ENCODE data around the gene ALDH16A1. TPM values are rescaled to one million over a fixed set of nuclear protein-coding genes. Genes with fewer than 3 reads are reported as not detected.

ALDH16A1 gene
- total and polyA plus RNA-seq, 2 of the 8 experiments (the other 6 are each of a cell fraction or from before 2014, with no cell fraction given) = 30.5 to 34.3 TPM

- peak overlapping the region; percentile 53 for H3K27ac ChIP-seq (ENCODE audit: low read depth, low read length)
- FAIRE-seq = peak; percentile 94
- POLR2A ChIA-PET (ENCODE audit: partially characterized antibody) = interaction anchor here (0.9 to 4.1 kb wide), 7 partner anchors 9 to 181 kb away, joined by 3 to 13 read pairs (median 3); partner anchors contain the start of genes ALDH16A1 and PIH1D1
- TF ChIP-seq SUZ12 (IDR thresholded peaks at IDR 0.05; ENCODE audit: low read length) (no peak), NRF1 (IDR thresholded peaks at IDR 0.05; ENCODE audit: low read depth, low read length) (no peak), TEAD4 (IDR thresholded peaks at IDR 0.05; ENCODE audit: low read depth, low read length) (peak; percentile 7; the same call in 1 of the 2 replicates), BACH1 (IDR thresholded peaks at IDR 0.05; ENCODE audit: low read length) (no peak), SP1 (IDR thresholded peaks at IDR 0.05; ENCODE audit: low read depth, low read length) (0 out of 2 replicates have a peak, but pooled peaks have one; percentile 46), SIX5 (IDR thresholded peaks at IDR 0.05; ENCODE audit: low read depth, low read length) (peak; percentile 96), BRCA1 (IDR thresholded peaks at IDR 0.05; ENCODE audit: low read depth, low read length) (no peak), CREB1 (IDR thresholded peaks at IDR 0.05) (peak; percentile 73), SRF (IDR thresholded peaks at IDR 0.05; ENCODE audit: low read depth, low read length) (no peak), PHF8 (conservative IDR thresholded peaks at IDR 0.05; ENCODE audit: low read depth, low read length) (peak; percentile 31; the same call in 1 of the 2 replicates), ATF2 (IDR thresholded peaks at IDR 0.05; ENCODE audit: low read length) (no peak)
These were observed 9.5 kb upstream of the ALDH16A1 start for GRCh38 chr19:49443366-49444099.

More at GRCh38 chr19:49443366-49444099, 9.5 kb upstream of the ALDH16A1 start:
- Histone ChIP-seq H3K9me3 (ENCODE audit: insufficient read depth in 2 of 2, low read depth in 1 of 2, low read length in 1 of 2) (no peaks in the 10 kb centered on the region), H3K4me1 (replicated peaks in 1 of 4; ENCODE audit: control insufficient read depth in 3 of 4, insufficient read depth in 4 of 4, low read length in 3 of 4) (peaks cover 0 to 14% (median 12%) of the 10 kb centered on the region in 4 experiments; a peak in 6 of 7 replicates), H3K4me2 (ENCODE audit: insufficient read depth in 1 of 2, low read depth in 2 of 2, low read length in 2 of 2) (peak overlapping the region; percentile 53 to 72), H2BK5ac (ENCODE audit: low read depth, low read length) (peak overlapping the region; percentile 88; the same call in 1 of the 2 replicates), H3K79me2 (ENCODE audit: control insufficient read depth in 1 of 2, insufficient read depth in 2 of 2, low read length in 2 of 2) (no peaks in the 10 kb centered on the region), H3K79me1 (ENCODE audit: low read depth, low read length) (no peaks in the 10 kb centered on the region; the same call in 1 of the 2 replicates), H2BK120ac (replicated peaks; ENCODE audit: low read depth, low read length) (no peak overlapping the region), H3K23me2 (ENCODE audit: low read depth, low read length) (peaks cover 18% of the 10 kb centered on the region; the same call in 1 of the 2 replicates), H3K36me3 (ENCODE audit: control insufficient read depth in 2 of 4, insufficient read depth in 4 of 4, low read length in 3 of 4) (peaks cover 5 to 9% (median 8%) of the 10 kb centered on the region in 4 experiments; a peak in 6 of 8 replicates), H3K23ac (ENCODE audit: insufficient read length) (no peak overlapping the region), H3K4ac (replicated peaks; ENCODE audit: insufficient read length, low read depth, low read length) (no peak overlapping the region), H4K91ac (replicated peaks; ENCODE audit: insufficient read length, low read length) (peak overlapping the region; percentile 76), H3K18ac (ENCODE audit: extremely low read depth, low read length) (peak overlapping the region; percentile 97), H3K27me3 (replicated peaks in 1 of 4; ENCODE audit: control insufficient read depth in 3 of 4, extremely low read depth in 1 of 4, insufficient read depth in 3 of 4, low read length in 3 of 4) (peaks cover 18 to 26% (median 25%) of the 10 kb centered on the region in 4 experiments), H2AFZ (ENCODE audit: low read length) (no peak overlapping the region), H4K5ac (ENCODE audit: insufficient read length, low read depth, low read length) (peak overlapping the region; percentile 79), H3K56ac (replicated peaks; ENCODE audit: insufficient read length, low read depth, low read length) (no peak overlapping the region), H4K8ac (ENCODE audit: extremely low read depth, insufficient read depth, low read length) (peak overlapping the region; percentile 60), H2BK20ac (ENCODE audit: low read length) (no peak overlapping the region), H2AK5ac (ENCODE audit: low read depth, low read length) (no peak overlapping the region), H2BK15ac (ENCODE audit: low read length) (no peak overlapping the region), H3K14ac (ENCODE audit: insufficient read length) (no peak overlapping the region), H3K4me3 (ENCODE audit: extremely low read depth in 1 of 4, insufficient read depth in 2 of 4, low read depth in 3 of 4, low read length in 4 of 4) (peak overlapping the region; percentile 38 to 69 (median 62)), H3K9ac (replicated peaks in 1 of 4; ENCODE audit: extremely low read depth in 1 of 4, low read depth in 3 of 4, low read length in 3 of 4) (peak overlapping the region in 2 of 4 experiments; percentile 12 to 29; a peak in 2 of 7 replicates), H2BK12ac (ENCODE audit: low read depth, low read length) (no peak overlapping the region), H4K20me1 (replicated peaks in 1 of 2; ENCODE audit: control insufficient read depth in 1 of 2, insufficient read depth in 2 of 2, low read length in 2 of 2) (peaks cover 9 to 10% of the 10 kb centered on the region in 2 experiments)
- DNase-seq (ENCODE audit: low read depth in 1 of 2, low spot score in 2 of 2) = peak; percentile 91 to 98
- WGBS, 2 experiments (ENCODE audit: extremely low coverage in 1 of 2, insufficient coverage in 1 of 2, insufficient read length in 1 of 2, insufficient replicate concordance in 2 of 2, low coverage in 1 of 2, low lambda C conversion rate in 2 of 2, missing lambda C conversion rate in 1 of 2) = 1% methylated on average over 43 of the region's 47 CpGs; no CpG with 5 or more reads in 1 of the 2 experiments
- CTCF ChIA-PET (ENCODE audit: partially characterized antibody) = interaction anchor here (0.8 to 7.9 kb wide), 17 partner anchors 10 to 717 kb away, joined by 3 to 88 read pairs (median 3); partner anchors contain the start of genes GFY and PTH2

All from H1 (cell line).